Sigmoid colon (tissue), 4 donors: Measurements from ENCODE around the gene FGF14.

Experiments used
- CTCF ChIP-seq, 4 experiments: fragments of 450-650 bp in 3 of 4; fragments of 200-600 bp in 1 of 4; IDR thresholded peaks; one replicate each; pipeline ENCODE4 v1.5.1; 2016 to 2019; ENCODE audit warnings: antibody characterized with exemption in 4 of 4, mild to moderate bottlenecking in 3 of 4, moderate library complexity in 2 of 4
- EP300 ChIP-seq, 4 donors: sonication (generic); formaldehyde crosslinking; IDR thresholded peaks; one replicate each; pipeline ENCODE4 v1.6.1; 2017; ENCODE audit warnings: antibody characterized with exemption in 4 of 4
- POLR2A ChIP-seq, 2 donors: fragments of 450-650 bp; IDR thresholded peaks; one replicate each; pipeline ENCODE4 v1.6.1; 2016; ENCODE audit warnings: antibody characterized with exemption in 2 of 2, mild to moderate bottlenecking in 2 of 2, moderate library complexity in 2 of 2
- POLR2AphosphoS5 ChIP-seq, 4 donors: sonication (generic); formaldehyde crosslinking; IDR thresholded peaks; one replicate each; pipeline ENCODE4 v1.6.1; 2017; ENCODE audit warnings: antibody characterized with exemption in 4 of 4

- TF ChIP-seq POLR2AphosphoS5 (IDR thresholded peaks at IDR 0.05) (no peak), POLR2A (IDR thresholded peaks at IDR 0.05) (no peak), CTCF (IDR thresholded peaks at IDR 0.05) (no peak), EP300 (IDR thresholded peaks at IDR 0.05) (no peak)
Measured at GRCh38 chr13:102033857-102034331, 368.0 kb downstream of the FGF14 start.
